Smooth muscle cell (in vitro differentiated cells): Measurements from ENCODE around the gene LRIT2. TPM values are rescaled to one million over a fixed set of nuclear protein-coding genes. Genes with fewer than 3 reads are reported as not detected.
"Not testable (repeated sequence)": the region's sequence is repeated elsewhere in the genome, so short reads cannot be mapped to it uniquely, and the experiment has no call there.

Experiments
- DNase-seq: peaks from one replicate; lab custom pipeline; 2025; ENCODE audit not compliant: unreplicated experiment; lab: John Stamatoyannopoulos, UW
- H2AFZ ChIP-seq: fragments of 200-600 bp; sonication (generic); 2 replicates; pipeline ENCODE4 v1.6.0; 2016; ENCODE audit warnings: antibody characterized with exemption, low read depth, mild to moderate bottlenecking
- H3F3A ChIP-seq: fragments of 200-600 bp; sonication (generic); 2 replicates; pipeline ENCODE4 v1.6.0; 2017; ENCODE audit warnings: antibody characterized with exemption, low read depth
- H3K27ac ChIP-seq: fragments of 200-600 bp; sonication (generic); 2 replicates; pipeline ENCODE4 v1.5.1; 2016; ENCODE audit warnings: low read depth, mild to moderate bottlenecking
- H3K27me3 ChIP-seq: fragments of 200-600 bp; sonication (generic); 2 replicates; pipeline ENCODE4 v1.6.1; 2016; ENCODE audit warnings: low read depth, mild to moderate bottlenecking
- H3K36me3 ChIP-seq: fragments of 200-600 bp; sonication (generic); 2 replicates; pipeline ENCODE4 v1.5.1; 2016; ENCODE audit warnings: low read depth
- H3K4me1 ChIP-seq: fragments of 200-600 bp; sonication (generic); 2 replicates; pipeline ENCODE4 v1.5.1; 2016; ENCODE audit warnings: low read depth
- H3K4me2 ChIP-seq: fragments of 200-600 bp; sonication (generic); 2 replicates; pipeline ENCODE4 v1.6.0; 2016; ENCODE audit warnings: mild to moderate bottlenecking
- H3K4me3 ChIP-seq: fragments of 200-600 bp; sonication (generic); 2 replicates; pipeline ENCODE4 v1.5.1; 2016; ENCODE audit warnings: mild to moderate bottlenecking
- H3K79me2 ChIP-seq: fragments of 200-600 bp; sonication (generic); 2 replicates; pipeline ENCODE4 v1.6.0; 2016; ENCODE audit warnings: low read depth, mild to moderate bottlenecking
- H3K9ac ChIP-seq: fragments of 200-600 bp; sonication (generic); 2 replicates; pipeline ENCODE4 v1.6.0; 2016; ENCODE audit warnings: low read depth
- H3K9me3 ChIP-seq: fragments of 200-600 bp; sonication (generic); replicated peaks from 2 replicates; pipeline ENCODE4 v1.5.1; 2016; ENCODE audit warnings: low read depth
- H4K20me1 ChIP-seq: fragments of 200-600 bp; sonication (generic); 2 replicates; pipeline ENCODE4 v1.6.0; 2016; ENCODE audit warnings: low read depth
- WGBS: methylation state at CpG from one replicate; pipeline ENCODE4 v1.1.7; 2016; ENCODE audit warnings: low lambda C conversion rate; 5-methylcytosine and 5-hydroxymethylcytosine counted together
- polyA plus RNA-seq: library from polyadenylated mRNA; unstranded; fragments of >200 nt; fragmentation: Nextera tagmentation; extraction: Ambion mirVana; gene quantifications from 2 replicates; pipeline ENCODE4 v1.2.1, GENCODE V29; 2016
- total RNA-seq: library from RNA; depleted of rRNA; stranded (reverse); fragments of >200 nt; gene quantifications from 2 replicates; pipeline ENCODE4 v1.2.3, GENCODE V29; 2014
- TF ChIP-seq, protein P1 (sequence below): fragments of 200-600 bp; sonication (generic); IDR thresholded peaks from 2 replicates; pipeline ENCODE4 v1.5.1; 2017; ENCODE audit warnings: borderline replicate concordance, mild to moderate bottlenecking, antibody characterized with exemption; ENCODE audit not compliant: insufficient read depth, poor library complexity, severe bottlenecking

LRIT2 gene
- total and polyA plus RNA-seq, 2 experiments from 2014 or later, result not detected

- no peak within 1 kb of the TSS for H3K27ac ChIP-seq
- TF ChIP-seq, protein P1, sequence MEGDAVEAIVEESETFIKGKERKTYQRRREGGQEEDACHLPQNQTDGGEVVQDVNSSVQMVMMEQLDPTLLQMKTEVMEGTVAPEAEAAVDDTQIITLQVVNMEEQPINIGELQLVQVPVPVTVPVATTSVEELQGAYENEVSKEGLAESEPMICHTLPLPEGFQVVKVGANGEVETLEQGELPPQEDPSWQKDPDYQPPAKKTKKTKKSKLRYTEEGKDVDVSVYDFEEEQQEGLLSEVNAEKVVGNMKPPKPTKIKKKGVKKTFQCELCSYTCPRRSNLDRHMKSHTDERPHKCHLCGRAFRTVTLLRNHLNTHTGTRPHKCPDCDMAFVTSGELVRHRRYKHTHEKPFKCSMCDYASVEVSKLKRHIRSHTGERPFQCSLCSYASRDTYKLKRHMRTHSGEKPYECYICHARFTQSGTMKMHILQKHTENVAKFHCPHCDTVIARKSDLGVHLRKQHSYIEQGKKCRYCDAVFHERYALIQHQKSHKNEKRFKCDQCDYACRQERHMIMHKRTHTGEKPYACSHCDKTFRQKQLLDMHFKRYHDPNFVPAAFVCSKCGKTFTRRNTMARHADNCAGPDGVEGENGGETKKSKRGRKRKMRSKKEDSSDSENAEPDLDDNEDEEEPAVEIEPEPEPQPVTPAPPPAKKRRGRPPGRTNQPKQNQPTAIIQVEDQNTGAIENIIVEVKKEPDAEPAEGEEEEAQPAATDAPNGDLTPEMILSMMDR, result no peak
- no peak within 1 kb of the TSS for H3K4me3 ChIP-seq
- no peaks in the 10 kb centered on the region for H4K20me1 ChIP-seq
- no peak for DNase-seq
- H3K79me2 ChIP-seq, result no peaks in the 10 kb centered on the region
- H3K9me3 ChIP-seq, result no peaks in the 10 kb centered on the region
- H3K9ac ChIP-seq, result no peak within 1 kb of the TSS
- H3K27me3 ChIP-seq, result no peaks in the 10 kb centered on the region
- no peaks in the 10 kb centered on the region for H3F3A ChIP-seq
- no peak within 1 kb of the TSS for H3K4me2 ChIP-seq
- WGBS, result 79% methylated on average over 2 of the region's 2 CpGs
- no peak within 1 kb of the TSS for H2AFZ ChIP-seq
- no peaks in the 10 kb centered on the region for H3K36me3 ChIP-seq
- no peaks in the 10 kb centered on the region for H3K4me1 ChIP-seq
These were observed 51.8 kb downstream of the LRIT2 start, which contains the start of gene GPR15LG for GRCh38 chr10:84173501-84173929. GPR15LG (plus strand) TSS chr10:84173801; CDS start chr10:84173852, 51 bp downstream.

DNA sequence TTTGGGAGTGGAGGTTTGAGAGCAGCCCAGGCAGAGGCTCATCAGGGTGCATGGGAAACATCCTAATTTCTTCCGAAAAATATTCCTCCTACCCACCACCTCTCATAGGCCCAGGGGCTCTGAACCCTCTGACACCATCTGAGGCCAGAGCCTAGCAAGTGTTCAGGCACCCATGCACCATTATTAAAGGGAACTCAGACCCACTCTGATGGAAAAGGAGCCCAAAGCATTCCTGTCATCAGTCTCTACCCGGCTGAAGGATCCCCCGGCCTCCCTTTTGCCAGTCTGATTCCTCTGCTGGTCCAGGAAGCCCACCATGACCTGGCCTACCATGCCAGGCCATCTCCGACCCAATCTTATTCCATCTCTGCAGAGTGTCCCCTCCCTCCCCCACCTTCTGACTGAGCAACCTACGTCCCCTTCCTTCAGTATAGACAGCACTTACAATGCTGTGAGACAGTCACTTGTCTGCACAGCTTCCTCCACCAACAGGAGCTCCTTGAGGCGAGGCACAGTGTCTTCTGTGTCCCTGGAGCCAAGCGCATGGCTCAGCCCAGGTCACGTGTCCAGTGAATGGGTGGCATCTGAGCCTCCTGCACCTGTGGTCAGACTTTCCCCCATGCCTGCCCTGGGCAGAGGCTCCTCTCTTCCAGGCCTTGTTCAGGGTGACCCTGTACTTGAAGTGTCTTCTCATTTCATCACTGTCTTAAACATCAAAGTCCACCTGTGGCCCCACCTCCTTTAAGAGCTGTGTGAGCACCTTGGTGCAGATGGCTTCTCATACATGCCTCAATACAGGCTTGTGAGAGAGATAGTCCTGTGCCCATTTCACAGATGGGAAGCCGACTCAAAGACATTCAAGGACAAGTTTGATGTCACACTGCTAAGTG is 52.6 kb downstream of the LRIT2 start:
- Histone ChIP-seq H3K36me3 (no peaks in the 10 kb centered on the region), H4K20me1 (no peaks in the 10 kb centered on the region), H3K27ac (no peak overlapping the region), H3F3A (no peaks in the 10 kb centered on the region), H3K9ac (no peak overlapping the region), H3K4me2 (no peak overlapping the region), H2AFZ (no peak overlapping the region), H3K27me3 (no peaks in the 10 kb centered on the region), H3K4me3 (no peak overlapping the region), H3K79me2 (no peaks in the 10 kb centered on the region), H3K4me1 (no peaks in the 10 kb centered on the region), H3K9me3 (no peaks in the 10 kb centered on the region)
- 94% methylated on average over 9 of the region's 9 CpGs for WGBS
- DNase-seq, result no peak
- TF ChIP-seq, protein P1, result no peak

DNA sequence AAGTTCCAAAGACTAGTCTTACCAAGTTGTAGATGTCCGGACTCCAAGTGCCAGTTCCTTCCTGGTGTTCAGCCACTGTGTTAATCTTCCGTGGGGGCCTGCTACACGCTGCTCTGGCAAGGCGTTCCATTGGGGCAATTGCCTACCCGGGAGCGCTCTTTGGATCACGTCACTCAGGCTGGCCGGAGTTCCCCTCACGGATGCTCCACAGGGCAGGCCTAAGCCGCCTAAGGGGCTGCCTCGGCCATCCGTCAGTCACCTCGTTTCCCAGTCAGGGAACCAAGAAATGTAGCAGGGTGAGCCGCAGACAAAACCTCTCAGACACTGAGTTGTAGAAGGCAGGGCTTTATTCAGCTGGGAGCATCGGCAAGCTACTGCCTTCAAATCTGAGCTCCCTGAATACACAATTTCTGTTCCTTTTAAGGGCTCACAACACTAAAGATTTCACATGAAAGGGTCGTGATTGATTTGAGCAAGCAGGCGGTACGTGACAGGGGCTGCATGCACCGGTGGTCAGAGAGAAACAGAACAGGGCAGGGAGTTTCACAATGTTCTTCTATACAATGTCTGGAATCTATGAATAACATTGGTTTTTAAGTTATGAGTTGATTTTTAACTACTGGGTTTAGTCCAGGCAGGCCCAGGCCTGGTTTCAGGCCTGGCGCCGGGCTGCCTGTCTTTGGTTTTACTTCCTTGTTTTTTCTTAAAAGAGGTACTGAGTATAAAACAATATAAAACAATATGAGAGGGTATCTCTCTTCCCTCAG is 53.5 kb downstream of the LRIT2 start:
- 90% methylated on average over 21 of the region's 21 CpGs for whole genome bisulfite sequencing
- not testable (repeated sequence) for H3F3A ChIP-seq, H3K27me3 ChIP-seq, H3K9me3 ChIP-seq, H3K9ac ChIP-seq, H3K4me2 ChIP-seq, H3K36me3 ChIP-seq, H3K27ac ChIP-seq, H4K20me1 ChIP-seq, H2AFZ ChIP-seq, H3K4me1 ChIP-seq, H3K4me3 ChIP-seq, DNase-seq, H3K79me2 ChIP-seq

DNA sequence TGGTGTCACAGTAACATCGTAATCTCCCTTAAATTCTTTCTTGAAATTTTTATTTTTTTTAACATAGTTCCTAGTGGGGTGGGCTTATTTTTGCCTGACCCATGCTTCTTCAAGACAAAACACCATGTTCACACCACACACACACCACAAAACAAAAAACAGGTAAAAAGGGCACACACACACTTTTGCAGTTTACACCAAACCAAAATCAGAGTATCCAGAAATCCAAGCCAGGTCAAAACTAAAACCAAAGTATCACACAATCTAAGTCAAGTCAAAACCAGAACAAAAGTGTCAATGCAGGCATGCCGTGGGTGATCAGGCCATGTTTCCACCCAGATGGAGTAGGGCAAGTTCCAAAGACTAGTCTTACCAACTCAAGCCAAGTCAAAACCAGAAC is 54.1 kb downstream of the LRIT2 start:
- H3K27ac ChIP-seq, H2AFZ ChIP-seq, H3K4me1 ChIP-seq, H3F3A ChIP-seq, DNase-seq, H3K9me3 ChIP-seq, H3K4me2 ChIP-seq, H3K27me3 ChIP-seq, H4K20me1 ChIP-seq, H3K79me2 ChIP-seq, H3K36me3 ChIP-seq, H3K9ac ChIP-seq, H3K4me3 ChIP-seq: not testable (repeated sequence)
- WGBS, result 91% methylated on average over 2 of the region's 2 CpGs

Other genes with a start within 250 kb of the LRIT2 start
- 160 and 171 TPM in 2 replicates for gene GHITM, start 86.0 kb downstream of the LRIT2 start, total RNA-seq
- 147 and 160 TPM in 2 replicates for gene GHITM, start 86.0 kb downstream of the LRIT2 start, polyA plus RNA-seq
- gene GPR15LG, start 51.7 kb downstream of the LRIT2 start, total RNA-seq, result 0.45 and 1.6 TPM in 2 replicates
- 0.49 TPM in 1 of 2 replicates, not detected in the other for gene GPR15LG, start 51.7 kb downstream of the LRIT2 start, polyA plus RNA-seq
- 0.67 and 4.3 TPM in 2 replicates for gene CDHR1, start 31.0 kb downstream of the LRIT2 start, total RNA-seq
- gene CDHR1, start 31.0 kb downstream of the LRIT2 start, polyA plus RNA-seq, result 1.2 and 1.9 TPM in 2 replicates
- not detected in 2 replicates for gene LRIT1, start 16.0 kb upstream of the LRIT2 start, total RNA-seq
- not detected in 2 replicates for gene LRIT1, start 16.0 kb upstream of the LRIT2 start, polyA plus RNA-seq
- gene RGR, start 19.5 kb upstream of the LRIT2 start, total RNA-seq, result not detected in 2 replicates
- not detected in 2 replicates for gene RGR, start 19.5 kb upstream of the LRIT2 start, polyA plus RNA-seq
- gene CCSER2, start 103.0 kb upstream of the LRIT2 start, total RNA-seq, result 42.1 and 53.8 TPM in 2 replicates
- gene CCSER2, start 103.0 kb upstream of the LRIT2 start, polyA plus RNA-seq, result 32.8 and 46.9 TPM in 2 replicates